Activated naive CD8-positive, alpha-beta T cell (primary cell): ENCODE results near the gene TTC27.
"Not testable (repeated sequence)": the region's sequence is repeated elsewhere in the genome, so short reads cannot be mapped to it uniquely, and the experiment has no call there.

Experiments used
- H3K27ac Mint-ChIP-seq: one replicate; pipeline ENCODE4 v1.8.0; 2021; ENCODE audit warnings: mixed read lengths
- H3K27me3 Mint-ChIP-seq: one replicate; pipeline ENCODE4 v1.8.0; 2021; ENCODE audit warnings: mixed read lengths
- H3K36me3 Mint-ChIP-seq: one replicate; pipeline ENCODE4 v1.8.0; 2021; ENCODE audit warnings: mixed read lengths
- H3K4me1 Mint-ChIP-seq: one replicate; pipeline ENCODE4 v1.8.0; 2021; ENCODE audit warnings: low read depth, mixed read lengths
- H3K4me3 Mint-ChIP-seq: one replicate; pipeline ENCODE4 v1.8.0; 2021; ENCODE audit warnings: mild to moderate bottlenecking, mixed read lengths
- H3K9me3 Mint-ChIP-seq: one replicate; pipeline ENCODE4 v1.8.0; 2021; ENCODE audit warnings: low read depth, mixed read lengths

The TTC27 gene

GRCh38 chr2:32843699-32844098 is 215.8 kb downstream of the TTC27 start:
- Mint-ChIP-seq H3K4me3 (no peak overlapping the region), H3K27ac (no peak overlapping the region)

GRCh38 chr2:32844253-32844652 is 216.4 kb downstream of the TTC27 start:
- no peaks in the 10 kb centered on the region for H3K36me3 Mint-ChIP-seq
- no peak overlapping the region for H3K27ac Mint-ChIP-seq
- no peaks in the 10 kb centered on the region for H3K4me1 Mint-ChIP-seq
- H3K9me3 Mint-ChIP-seq = no peaks in the 10 kb centered on the region
- H3K27me3 Mint-ChIP-seq = peaks cover 2% of the 10 kb centered on the region
- H3K4me3 Mint-ChIP-seq = no peak overlapping the region

More at GRCh38 chr2:32843699-32844098, 215.8 kb downstream of the TTC27 start:
- no peaks in the 10 kb centered on the region for H3K36me3 Mint-ChIP-seq
- no peaks in the 10 kb centered on the region for H3K4me1 Mint-ChIP-seq
- H3K27me3 Mint-ChIP-seq = peaks cover 2% of the 10 kb centered on the region
- H3K9me3 Mint-ChIP-seq = no peaks in the 10 kb centered on the region

- not testable (repeated sequence) for H3K27me3 Mint-ChIP-seq, H3K27ac Mint-ChIP-seq, H3K4me3 Mint-ChIP-seq, H3K9me3 Mint-ChIP-seq, H3K4me1 Mint-ChIP-seq, H3K36me3 Mint-ChIP-seq
Measured at GRCh38 chr2:32846274-32846673, 218.4 kb downstream of the TTC27 start.

GRCh38 chr2:32847734-32848133 is 219.9 kb downstream of the TTC27 start:
- H3K27ac Mint-ChIP-seq = no peak overlapping the region
- H3K27me3 Mint-ChIP-seq = peaks cover 3% of the 10 kb centered on the region
- H3K4me3 Mint-ChIP-seq = no peak overlapping the region
- H3K9me3 Mint-ChIP-seq = no peaks in the 10 kb centered on the region
- H3K36me3 Mint-ChIP-seq = no peaks in the 10 kb centered on the region
- H3K4me1 Mint-ChIP-seq = no peaks in the 10 kb centered on the region

GRCh38 chr2:32849456-32850194 is 221.8 kb downstream of the TTC27 start:
- Mint-ChIP-seq H3K4me3 (no peak overlapping the region), H3K4me1 (no peaks in the 10 kb centered on the region), H3K27me3 (peaks cover 6% of the 10 kb centered on the region)

GRCh38 chr2:32851777-32852439 is 224.1 kb downstream of the TTC27 start:
- Mint-ChIP-seq H3K4me3 (no peak overlapping the region), H3K36me3 (no peaks in the 10 kb centered on the region), H3K4me1 (no peaks in the 10 kb centered on the region), H3K9me3 (no peaks in the 10 kb centered on the region), H3K27ac (no peak overlapping the region), H3K27me3 (peaks cover 8% of the 10 kb centered on the region)

More at GRCh38 chr2:32849456-32850194, 221.8 kb downstream of the TTC27 start:
- H3K27ac Mint-ChIP-seq = no peak overlapping the region
- no peaks in the 10 kb centered on the region for H3K36me3 Mint-ChIP-seq
- H3K9me3 Mint-ChIP-seq = no peaks in the 10 kb centered on the region

GRCh38 chr2:32852856-32853255 is 225.0 kb downstream of the TTC27 start:
- Mint-ChIP-seq H3K4me1 (no peaks in the 10 kb centered on the region), H3K9me3 (no peaks in the 10 kb centered on the region), H3K27me3 (peaks cover 11% of the 10 kb centered on the region), H3K27ac (no peak overlapping the region), H3K4me3 (no peak overlapping the region), H3K36me3 (no peaks in the 10 kb centered on the region)

GRCh38 chr2:32856891-32857290 is 229.0 kb downstream of the TTC27 start:
- Mint-ChIP-seq H3K4me1 (no peaks in the 10 kb centered on the region), H3K27me3 (peaks cover 7% of the 10 kb centered on the region)

GRCh38 chr2:32858713-32859112 is 230.9 kb downstream of the TTC27 start:
- Mint-ChIP-seq H3K9me3 (no peaks in the 10 kb centered on the region), H3K27ac (no peak overlapping the region), H3K4me1 (no peaks in the 10 kb centered on the region), H3K4me3 (no peak overlapping the region), H3K27me3 (peaks cover 7% of the 10 kb centered on the region), H3K36me3 (no peaks in the 10 kb centered on the region)

More at GRCh38 chr2:32856891-32857290, 229.0 kb downstream of the TTC27 start:
- H3K27ac Mint-ChIP-seq = no peak overlapping the region
- H3K9me3 Mint-ChIP-seq = no peaks in the 10 kb centered on the region
- H3K36me3 Mint-ChIP-seq = no peaks in the 10 kb centered on the region
- no peak overlapping the region for H3K4me3 Mint-ChIP-seq

- H3K4me3 Mint-ChIP-seq = no peak overlapping the region
- peaks cover 5% of the 10 kb centered on the region for H3K27me3 Mint-ChIP-seq
- H3K27ac Mint-ChIP-seq = no peak overlapping the region
- H3K4me1 Mint-ChIP-seq = no peaks in the 10 kb centered on the region
- H3K9me3 Mint-ChIP-seq = no peaks in the 10 kb centered on the region
- no peaks in the 10 kb centered on the region for H3K36me3 Mint-ChIP-seq
Measured at GRCh38 chr2:32860385-32860784, 232.5 kb downstream of the TTC27 start.

GRCh38 chr2:32862269-32863055 is 234.6 kb downstream of the TTC27 start:
- no peaks in the 10 kb centered on the region for H3K36me3 Mint-ChIP-seq
- H3K4me3 Mint-ChIP-seq = no peak overlapping the region
- no peaks in the 10 kb centered on the region for H3K9me3 Mint-ChIP-seq
- no peaks in the 10 kb centered on the region for H3K4me1 Mint-ChIP-seq
- no peak overlapping the region for H3K27ac Mint-ChIP-seq
- H3K27me3 Mint-ChIP-seq = peaks cover 3% of the 10 kb centered on the region

- no peak overlapping the region for H3K27ac Mint-ChIP-seq
- no peaks in the 10 kb centered on the region for H3K9me3 Mint-ChIP-seq
- H3K27me3 Mint-ChIP-seq = no peaks in the 10 kb centered on the region
- no peaks in the 10 kb centered on the region for H3K36me3 Mint-ChIP-seq
- no peak overlapping the region for H3K4me3 Mint-ChIP-seq
- H3K4me1 Mint-ChIP-seq = no peaks in the 10 kb centered on the region
Measured at GRCh38 chr2:32863326-32863725, 235.5 kb downstream of the TTC27 start.

GRCh38 chr2:32863803-32864202 is 236.0 kb downstream of the TTC27 start:
- no peaks in the 10 kb centered on the region for H3K27me3 Mint-ChIP-seq
- H3K4me1 Mint-ChIP-seq = no peaks in the 10 kb centered on the region
- H3K4me3 Mint-ChIP-seq = no peak overlapping the region
- no peaks in the 10 kb centered on the region for H3K36me3 Mint-ChIP-seq
- no peak overlapping the region for H3K27ac Mint-ChIP-seq
- no peaks in the 10 kb centered on the region for H3K9me3 Mint-ChIP-seq

- no peaks in the 10 kb centered on the region for H3K9me3 Mint-ChIP-seq
- H3K4me3 Mint-ChIP-seq = no peak overlapping the region
- no peak overlapping the region for H3K27ac Mint-ChIP-seq
- H3K4me1 Mint-ChIP-seq = no peaks in the 10 kb centered on the region
- no peaks in the 10 kb centered on the region for H3K27me3 Mint-ChIP-seq
- H3K36me3 Mint-ChIP-seq = no peaks in the 10 kb centered on the region
Measured at GRCh38 chr2:32864334-32865111, 236.7 kb downstream of the TTC27 start.
